H1 (cell line): Measurements from ENCODE around the gene DLGAP5. TPM values are rescaled to one million over a fixed set of nuclear protein-coding genes. Genes with fewer than 3 reads are reported as not detected.

Experiments
- polyA plus RNA-seq, 7 experiments: library from polyadenylated mRNA; depleted of rRNA in 3 of 7; stranded (reverse) in 5 of 7; unstranded in 2 of 7; fragments of >200 nt in 5 of 7; fragments of 200-250 nt in 2 of 7; gene quantifications; 1 replicate in 5 of 7; 2 replicates in 1 of 7; 4 replicates in 1 of 7; pipeline versions ENCODE4 v1.2.1 to v1.2.3, GENCODE V29; 2011 to 2013; ENCODE audit warnings: missing spikeins in 2 of 7, mixed read lengths in 2 of 7
- total RNA-seq: library from RNA; stranded (reverse); fragmentation: NEBNext Ultra II Directional; extraction: Animal tissue kit (Norgen Biotek cat#: 25700); gene quantifications from 2 replicates; pipeline ENCODE4 v1.2.1, GENCODE V29; 2021
- TF ChIP-seq, protein P1 (sequence below): fragments of 300-600 bp; sonication (generic); IDR thresholded peaks from 2 replicates; pipeline ENCODE4 v1.7.1; 2012; ENCODE audit warnings: low read length, moderate library complexity, mild to moderate bottlenecking, inconsistent platforms; ENCODE audit not compliant: insufficient replicate concordance

The DLGAP5 gene
- total and polyA plus RNA-seq, 2 of the 8 experiments (the other 6 are each of a cell fraction or from before 2014, with no cell fraction given): 16.9 to 155 TPM

DNA sequence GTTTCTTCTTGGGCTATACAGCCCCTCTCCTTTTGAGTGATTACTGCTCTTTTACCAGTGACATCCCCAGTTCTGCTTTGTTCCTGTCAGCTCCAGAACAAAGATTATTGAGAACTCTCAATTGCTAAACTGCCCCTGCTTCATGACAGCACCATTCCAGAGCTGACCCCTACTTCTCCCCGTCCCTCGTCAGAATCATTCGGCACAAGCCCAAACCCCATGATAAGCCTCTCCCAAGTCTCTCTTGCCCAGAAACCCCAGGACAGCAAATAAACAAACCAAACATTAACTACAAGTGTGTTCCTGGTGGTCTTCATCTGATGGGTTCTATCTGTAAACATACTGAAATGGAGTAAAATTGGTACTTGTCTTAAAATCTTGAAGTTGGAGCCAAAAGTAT, 9.3 kb upstream of the DLGAP5 start (continued):
- TF ChIP-seq, protein P1, sequence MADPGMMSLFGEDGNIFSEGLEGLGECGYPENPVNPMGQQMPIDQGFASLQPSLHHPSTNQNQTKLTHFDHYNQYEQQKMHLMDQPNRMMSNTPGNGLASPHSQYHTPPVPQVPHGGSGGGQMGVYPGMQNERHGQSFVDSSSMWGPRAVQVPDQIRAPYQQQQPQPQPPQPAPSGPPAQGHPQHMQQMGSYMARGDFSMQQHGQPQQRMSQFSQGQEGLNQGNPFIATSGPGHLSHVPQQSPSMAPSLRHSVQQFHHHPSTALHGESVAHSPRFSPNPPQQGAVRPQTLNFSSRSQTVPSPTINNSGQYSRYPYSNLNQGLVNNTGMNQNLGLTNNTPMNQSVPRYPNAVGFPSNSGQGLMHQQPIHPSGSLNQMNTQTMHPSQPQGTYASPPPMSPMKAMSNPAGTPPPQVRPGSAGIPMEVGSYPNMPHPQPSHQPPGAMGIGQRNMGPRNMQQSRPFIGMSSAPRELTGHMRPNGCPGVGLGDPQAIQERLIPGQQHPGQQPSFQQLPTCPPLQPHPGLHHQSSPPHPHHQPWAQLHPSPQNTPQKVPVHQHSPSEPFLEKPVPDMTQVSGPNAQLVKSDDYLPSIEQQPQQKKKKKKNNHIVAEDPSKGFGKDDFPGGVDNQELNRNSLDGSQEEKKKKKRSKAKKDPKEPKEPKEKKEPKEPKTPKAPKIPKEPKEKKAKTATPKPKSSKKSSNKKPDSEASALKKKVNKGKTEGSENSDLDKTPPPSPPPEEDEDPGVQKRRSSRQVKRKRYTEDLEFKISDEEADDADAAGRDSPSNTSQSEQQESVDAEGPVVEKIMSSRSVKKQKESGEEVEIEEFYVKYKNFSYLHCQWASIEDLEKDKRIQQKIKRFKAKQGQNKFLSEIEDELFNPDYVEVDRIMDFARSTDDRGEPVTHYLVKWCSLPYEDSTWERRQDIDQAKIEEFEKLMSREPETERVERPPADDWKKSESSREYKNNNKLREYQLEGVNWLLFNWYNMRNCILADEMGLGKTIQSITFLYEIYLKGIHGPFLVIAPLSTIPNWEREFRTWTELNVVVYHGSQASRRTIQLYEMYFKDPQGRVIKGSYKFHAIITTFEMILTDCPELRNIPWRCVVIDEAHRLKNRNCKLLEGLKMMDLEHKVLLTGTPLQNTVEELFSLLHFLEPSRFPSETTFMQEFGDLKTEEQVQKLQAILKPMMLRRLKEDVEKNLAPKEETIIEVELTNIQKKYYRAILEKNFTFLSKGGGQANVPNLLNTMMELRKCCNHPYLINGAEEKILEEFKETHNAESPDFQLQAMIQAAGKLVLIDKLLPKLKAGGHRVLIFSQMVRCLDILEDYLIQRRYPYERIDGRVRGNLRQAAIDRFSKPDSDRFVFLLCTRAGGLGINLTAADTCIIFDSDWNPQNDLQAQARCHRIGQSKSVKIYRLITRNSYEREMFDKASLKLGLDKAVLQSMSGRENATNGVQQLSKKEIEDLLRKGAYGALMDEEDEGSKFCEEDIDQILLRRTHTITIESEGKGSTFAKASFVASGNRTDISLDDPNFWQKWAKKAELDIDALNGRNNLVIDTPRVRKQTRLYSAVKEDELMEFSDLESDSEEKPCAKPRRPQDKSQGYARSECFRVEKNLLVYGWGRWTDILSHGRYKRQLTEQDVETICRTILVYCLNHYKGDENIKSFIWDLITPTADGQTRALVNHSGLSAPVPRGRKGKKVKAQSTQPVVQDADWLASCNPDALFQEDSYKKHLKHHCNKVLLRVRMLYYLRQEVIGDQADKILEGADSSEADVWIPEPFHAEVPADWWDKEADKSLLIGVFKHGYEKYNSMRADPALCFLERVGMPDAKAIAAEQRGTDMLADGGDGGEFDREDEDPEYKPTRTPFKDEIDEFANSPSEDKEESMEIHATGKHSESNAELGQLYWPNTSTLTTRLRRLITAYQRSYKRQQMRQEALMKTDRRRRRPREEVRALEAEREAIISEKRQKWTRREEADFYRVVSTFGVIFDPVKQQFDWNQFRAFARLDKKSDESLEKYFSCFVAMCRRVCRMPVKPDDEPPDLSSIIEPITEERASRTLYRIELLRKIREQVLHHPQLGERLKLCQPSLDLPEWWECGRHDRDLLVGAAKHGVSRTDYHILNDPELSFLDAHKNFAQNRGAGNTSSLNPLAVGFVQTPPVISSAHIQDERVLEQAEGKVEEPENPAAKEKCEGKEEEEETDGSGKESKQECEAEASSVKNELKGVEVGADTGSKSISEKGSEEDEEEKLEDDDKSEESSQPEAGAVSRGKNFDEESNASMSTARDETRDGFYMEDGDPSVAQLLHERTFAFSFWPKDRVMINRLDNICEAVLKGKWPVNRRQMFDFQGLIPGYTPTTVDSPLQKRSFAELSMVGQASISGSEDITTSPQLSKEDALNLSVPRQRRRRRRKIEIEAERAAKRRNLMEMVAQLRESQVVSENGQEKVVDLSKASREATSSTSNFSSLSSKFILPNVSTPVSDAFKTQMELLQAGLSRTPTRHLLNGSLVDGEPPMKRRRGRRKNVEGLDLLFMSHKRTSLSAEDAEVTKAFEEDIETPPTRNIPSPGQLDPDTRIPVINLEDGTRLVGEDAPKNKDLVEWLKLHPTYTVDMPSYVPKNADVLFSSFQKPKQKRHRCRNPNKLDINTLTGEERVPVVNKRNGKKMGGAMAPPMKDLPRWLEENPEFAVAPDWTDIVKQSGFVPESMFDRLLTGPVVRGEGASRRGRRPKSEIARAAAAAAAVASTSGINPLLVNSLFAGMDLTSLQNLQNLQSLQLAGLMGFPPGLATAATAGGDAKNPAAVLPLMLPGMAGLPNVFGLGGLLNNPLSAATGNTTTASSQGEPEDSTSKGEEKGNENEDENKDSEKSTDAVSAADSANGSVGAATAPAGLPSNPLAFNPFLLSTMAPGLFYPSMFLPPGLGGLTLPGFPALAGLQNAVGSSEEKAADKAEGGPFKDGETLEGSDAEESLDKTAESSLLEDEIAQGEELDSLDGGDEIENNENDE: no peak
